MM.1S (cell line): ENCODE results near the gene FADS1.

Experiments
- DNase-seq: peaks from one replicate; pipeline ENCODE4 v3.0.0-alpha.2; 2015
- H2AFZ ChIP-seq: fragments of 300-600 bp; sonication (generic); 2 replicates; pipeline ENCODE4 v1.6.0; 2016; ENCODE audit warnings: antibody characterized with exemption, low read length
- H3F3A ChIP-seq: fragments of 300-600 bp; sonication (generic); 2 replicates; pipeline ENCODE4 v1.6.1; 2016; ENCODE audit warnings: mild to moderate bottlenecking, antibody characterized with exemption, low read length, moderate library complexity, mixed read lengths; ENCODE audit not compliant: insufficient read depth
- H3K27ac ChIP-seq: fragments of 300-600 bp; sonication (generic); 2 replicates; pipeline ENCODE4 v1.5.1; 2016; ENCODE audit warnings: mild to moderate bottlenecking, low read length
- H3K27me3 ChIP-seq: fragments of 300-600 bp; sonication (generic); replicated peaks from 2 replicates; pipeline ENCODE4 v1.6.0; 2016; ENCODE audit warnings: low read length; ENCODE audit not compliant: insufficient read depth
- H3K36me3 ChIP-seq: fragments of 300-600 bp; sonication (generic); replicated peaks from 2 replicates; pipeline ENCODE4 v1.6.1; 2016; ENCODE audit warnings: mild to moderate bottlenecking, low read length, mixed read lengths; ENCODE audit not compliant: insufficient read depth
- H3K4me1 ChIP-seq: fragments of 300-600 bp; sonication (generic); 2 replicates; pipeline ENCODE4 v1.6.1; 2016; ENCODE audit warnings: low read length, mixed read lengths
- H3K4me2 ChIP-seq: fragments of 300-600 bp; sonication (generic); 2 replicates; pipeline ENCODE4 v1.6.0; 2016; ENCODE audit warnings: low read depth, low read length
- H3K4me3 ChIP-seq: fragments of 300-600 bp; sonication (generic); 2 replicates; pipeline ENCODE4 v1.5.1; 2016; ENCODE audit warnings: low read length, mixed read lengths
- H3K79me2 ChIP-seq: fragments of 300-600 bp; sonication (generic); 2 replicates; pipeline ENCODE4 v1.6.1; 2016; ENCODE audit warnings: mixed run types, low read length, mixed read lengths
- H3K9ac ChIP-seq: fragments of 300-600 bp; sonication (generic); 2 replicates; pipeline ENCODE4 v1.6.1; 2016; ENCODE audit warnings: low read length, mixed read lengths
- H3K9me2 ChIP-seq: fragments of 300-600 bp; sonication (generic); replicated peaks from 2 replicates; pipeline ENCODE4 v1.6.1; 2016; ENCODE audit warnings: mild to moderate bottlenecking, low read length, mixed read lengths; ENCODE audit not compliant: insufficient read depth
- H3K9me3 ChIP-seq: fragments of 300-600 bp; sonication (generic); replicated peaks from 2 replicates; pipeline ENCODE4 v1.6.1; 2016; ENCODE audit warnings: mild to moderate bottlenecking, low read length, mixed read lengths; ENCODE audit not compliant: insufficient read depth
- H4K20me1 ChIP-seq: fragments of 300-600 bp; sonication (generic); 2 replicates; pipeline ENCODE4 v1.6.1; 2016; ENCODE audit warnings: mild to moderate bottlenecking, low read length, moderate library complexity, mixed read lengths; ENCODE audit not compliant: insufficient read depth
- CTCF ChIP-seq: fragments of 300-600 bp; sonication (generic); IDR thresholded peaks from 2 replicates; pipeline ENCODE4 v1.5.1; 2016; ENCODE audit warnings: antibody characterized with exemption, low read length, mixed read lengths
- EZH2 ChIP-seq: fragments of 300-600 bp; sonication (generic); optimal IDR thresholded peaks from 2 replicates; pipeline ENCODE3; 2017; ENCODE audit warnings: low read depth, mild to moderate bottlenecking, antibody characterized with exemption, low read length, mixed read lengths
- EZH2phosphoT487 ChIP-seq: fragments of 300-600 bp; sonication (generic); IDR thresholded peaks from 2 replicates; pipeline ENCODE4 v1.6.1; 2018; ENCODE audit warnings: antibody characterized with exemption, low read length

FADS1 gene

GRCh38 chr11:61837411-61838005 lies 20.7 kb upstream of the FADS1 start:
- DNase-seq, result no peak
- Histone ChIP-seq H3K9ac (no peak overlapping the region), H3K36me3 (no peaks in the 10 kb centered on the region), H3F3A (0 out of 2 replicates have a peak, but pooled peaks cover 3% of the 10 kb centered on the region), H3K79me2 (no peaks in the 10 kb centered on the region), H3K4me2 (no peak overlapping the region), H3K4me3 (no peak overlapping the region), H3K27ac (no peak overlapping the region), H3K9me2 (no peaks in the 10 kb centered on the region), H2AFZ (no peak overlapping the region), H3K4me1 (peaks cover 15% of the 10 kb centered on the region), H3K27me3 (no peaks in the 10 kb centered on the region; the same call in 1 of the 2 replicates), H4K20me1 (no peaks in the 10 kb centered on the region), H3K9me3 (no peaks in the 10 kb centered on the region)
- TF ChIP-seq EZH2 (no peak), CTCF (no peak), EZH2phosphoT487 (no peak)

- no peak for DNase-seq
- no peaks in the 10 kb centered on the region for H3K79me2 ChIP-seq
- peaks cover 21% of the 10 kb centered on the region for H3K4me1 ChIP-seq
- no peak overlapping the region for H3K9ac ChIP-seq
- no peak overlapping the region for H3K27ac ChIP-seq
- no peaks in the 10 kb centered on the region; the same call in 1 of the 2 replicates for H3K27me3 ChIP-seq
- TF ChIP-seq EZH2 (no peak), EZH2phosphoT487 (no peak), CTCF (no peak)
- H3F3A ChIP-seq, result 0 out of 2 replicates have a peak, but pooled peaks cover 3% of the 10 kb centered on the region
- H3K9me3 ChIP-seq, result no peaks in the 10 kb centered on the region
- H3K4me2 ChIP-seq, result no peak overlapping the region
- H3K36me3 ChIP-seq, result no peaks in the 10 kb centered on the region
- no peak overlapping the region for H3K4me3 ChIP-seq
- no peak overlapping the region for H2AFZ ChIP-seq
- no peaks in the 10 kb centered on the region for H4K20me1 ChIP-seq
- H3K9me2 ChIP-seq, result no peaks in the 10 kb centered on the region
These were observed 19.4 kb upstream of the FADS1 start for GRCh38 chr11:61836193-61836592.

- H2AFZ ChIP-seq, result peak overlapping the region; percentile 64
- H4K20me1 ChIP-seq, result no peaks in the 10 kb centered on the region
- no peaks in the 10 kb centered on the region for H3K36me3 ChIP-seq
- peak overlapping the region; percentile 72; the same call in 1 of the 2 replicates for H3K27ac ChIP-seq
- DNase-seq, result peak; percentile 77
- H3K9ac ChIP-seq, result no peak overlapping the region; the same call in 1 of the 2 replicates
- TF ChIP-seq EZH2, result no peak
- no peak for TF ChIP-seq EZH2phosphoT487
- TF ChIP-seq CTCF, result no peak
- H3K4me2 ChIP-seq, result peak overlapping the region; percentile 46
- H3K9me3 ChIP-seq, result no peaks in the 10 kb centered on the region
- H3K27me3 ChIP-seq, result peaks cover 8% of the 10 kb centered on the region
- no peak overlapping the region for H3K4me3 ChIP-seq
- no peaks in the 10 kb centered on the region for H3K79me2 ChIP-seq
- H3K4me1 ChIP-seq, result peaks cover 21% of the 10 kb centered on the region
- 0 out of 2 replicates have a peak, but pooled peaks cover 3% of the 10 kb centered on the region for H3F3A ChIP-seq
- H3K9me2 ChIP-seq, result no peaks in the 10 kb centered on the region
These were observed 17.7 kb upstream of the FADS1 start for GRCh38 chr11:61834278-61835048.
